A673 (cell line): ENCODE data around the gene GAREM1.

ENCODE experiments used
- CTCF ChIP-seq: fragments of 300-800, 200-600 bp; sonication (generic); conservative IDR thresholded peaks from 2 replicates; pipeline ENCODE4 v1.5.1; 2017; ENCODE audit warnings: low read depth, mild to moderate bottlenecking, antibody characterized with exemption, low read length, moderate library complexity, mixed read lengths
- EZH2 ChIP-seq: fragments of 200-600 bp; sonication (generic); IDR thresholded peaks from 2 replicates; pipeline ENCODE4 v1.6.1; 2017; ENCODE audit warnings: borderline replicate concordance, low read depth, mild to moderate bottlenecking, mixed read lengths, antibody characterized with exemption, low read length; ENCODE audit not compliant: poor library complexity, severe bottlenecking

DNA sequence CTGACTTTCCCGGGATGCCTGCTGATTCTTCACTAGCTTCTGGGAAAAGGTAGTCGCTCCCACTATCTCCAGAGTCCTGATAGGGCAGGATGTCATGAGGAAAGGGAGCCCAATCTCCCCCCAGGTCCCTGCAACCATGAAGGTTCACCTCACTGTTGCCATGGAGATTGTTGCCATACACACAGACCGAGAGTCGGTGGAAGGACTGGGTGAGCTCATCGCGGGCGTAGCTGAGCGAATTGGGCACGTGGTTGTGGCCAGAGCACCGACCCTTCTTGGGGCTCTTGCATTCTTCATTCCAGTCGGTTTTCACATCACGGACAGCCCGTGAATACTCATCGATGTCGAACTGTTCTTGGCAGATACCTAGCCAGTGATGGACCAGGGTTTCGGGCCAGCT is 183.4 kb downstream of the GAREM1 start:
- TF ChIP-seq CTCF (no peak), EZH2 (no peak)
